PFSK-1 (cell line): ENCODE results near the gene AKAP6.

ENCODE experiments used
- POLR2AphosphoS5 ChIP-seq: IDR thresholded peaks from 2 replicates; pipeline ENCODE4 v1.6.1; 2012; ENCODE audit warnings: low read depth, mild to moderate bottlenecking, control low read depth, low read length, moderate library complexity
- SIN3A ChIP-seq: IDR thresholded peaks from 2 replicates; pipeline ENCODE4 v1.6.1; 2012; ENCODE audit warnings: mild to moderate bottlenecking, low read length, moderate library complexity, borderline replicate concordance; ENCODE audit not compliant: insufficient read depth
- TAF1 ChIP-seq: IDR thresholded peaks from 2 replicates; pipeline ENCODE4 v1.6.1; 2012; ENCODE audit warnings: low read length, control low read depth, borderline replicate concordance; ENCODE audit not compliant: insufficient read depth

- no peak for TF ChIP-seq POLR2AphosphoS5
- no peak for TF ChIP-seq TAF1
- no peak for TF ChIP-seq SIN3A
Measured at GRCh38 chr14:32706721-32707519, 377.8 kb downstream of the AKAP6 start.
